ENCODE data around the gene MBOAT2. TPM values are rescaled to one million over a fixed set of nuclear protein-coding genes. Genes with fewer than 3 reads are reported as not detected.

MBOAT2 gene
- total and polyA plus RNA-seq, 2 experiments from 2014 or later = 87.4 to 103 TPM

- Histone ChIP-seq H3K9me3 (ENCODE audit: low read depth) (no peaks in the 10 kb centered on the region), H3K9ac (no peak overlapping the region), H2AFZ (peak overlapping the region; percentile 29; the same call in 1 of the 2 replicates), H3K4me2 (ENCODE audit: unreplicated experiment) (no peak overlapping the region), H3K9me2 (ENCODE audit: insufficient read depth) (no peaks in the 10 kb centered on the region), H3K27ac (no peak overlapping the region), H3K27me3 (replicated peaks; ENCODE audit: insufficient read depth) (no peaks in the 10 kb centered on the region), H3K79me2 (ENCODE audit: insufficient read depth) (no peaks in the 10 kb centered on the region), H3K4me1 (ENCODE audit: insufficient read depth) (peaks cover 11% of the 10 kb centered on the region), H3K4me3 (no peak overlapping the region), H3F3A (ENCODE audit: insufficient read depth) (peaks cover 7% of the 10 kb centered on the region; the same call in 1 of the 2 replicates), H3K36me3 (ENCODE audit: low read depth) (no peaks in the 10 kb centered on the region), H4K20me1 (ENCODE audit: insufficient read depth) (no peaks in the 10 kb centered on the region)
- 69 to 78% methylated on average over 3 of the region's 3 CpGs for WGBS, 2 experiments (ENCODE audit: low coverage in 1 of 2, low lambda C conversion rate in 2 of 2, missing lambda C conversion rate in 2 of 2)
- TF ChIP-seq EZH2 (IDR thresholded peaks at IDR 0.05; ENCODE audit: insufficient read depth, poor library complexity, severe bottlenecking) (no peak), EZH2phosphoT487 (IDR thresholded peaks at IDR 0.05; ENCODE audit: insufficient read depth, low read depth) (no peak)
- no peak for DNase-seq
- in situ Hi-C loops (cut with MboI) = no loop called here
Observed at GRCh38 chr2:9032536-9033255, 29.2 kb upstream of the MBOAT2 start.

- no peaks in the 10 kb centered on the region for H3K36me3 ChIP-seq (ENCODE audit: low read depth)
- in situ Hi-C loops (cut with MboI) = no loop called here
- H3K4me3 ChIP-seq = no peak overlapping the region
- TF ChIP-seq EZH2phosphoT487 (IDR thresholded peaks at IDR 0.05; ENCODE audit: insufficient read depth, low read depth) = no peak
- no peak for TF ChIP-seq EZH2 (IDR thresholded peaks at IDR 0.05; ENCODE audit: insufficient read depth, poor library complexity, severe bottlenecking)
- H3K4me2 ChIP-seq (ENCODE audit: unreplicated experiment) = no peak overlapping the region
- H3K9me2 ChIP-seq (ENCODE audit: insufficient read depth) = no peaks in the 10 kb centered on the region
- no peak overlapping the region for H3K9ac ChIP-seq
- no peak overlapping the region for H3K27ac ChIP-seq
- DNase-seq = no peak
- H3K79me2 ChIP-seq (ENCODE audit: insufficient read depth) = no peaks in the 10 kb centered on the region
- peaks cover 7% of the 10 kb centered on the region; the same call in 1 of the 2 replicates for H3F3A ChIP-seq (ENCODE audit: insufficient read depth)
- H4K20me1 ChIP-seq (ENCODE audit: insufficient read depth) = no peaks in the 10 kb centered on the region
- WGBS, 2 experiments (ENCODE audit: low coverage in 1 of 2, low lambda C conversion rate in 2 of 2, missing lambda C conversion rate in 2 of 2) = 84 to 87% methylated on average over 6 of the region's 6 CpGs
- no peak overlapping the region for H2AFZ ChIP-seq
- H3K4me1 ChIP-seq (ENCODE audit: insufficient read depth) = peaks cover 11% of the 10 kb centered on the region
- H3K27me3 ChIP-seq (replicated peaks; ENCODE audit: insufficient read depth) = no peaks in the 10 kb centered on the region
- H3K9me3 ChIP-seq (ENCODE audit: low read depth) = no peaks in the 10 kb centered on the region
Observed at GRCh38 chr2:9032121-9032520, 28.6 kb upstream of the MBOAT2 start.

GRCh38 chr2:9031246-9031645 is 27.8 kb upstream of the MBOAT2 start:
- no peaks in the 10 kb centered on the region for H3K27me3 ChIP-seq (replicated peaks; ENCODE audit: insufficient read depth)
- H3K27ac ChIP-seq = no peak overlapping the region
- H3K4me2 ChIP-seq (ENCODE audit: unreplicated experiment) = peak overlapping the region; percentile 32
- H3K4me3 ChIP-seq = no peak overlapping the region
- no peaks in the 10 kb centered on the region for H3K9me2 ChIP-seq (ENCODE audit: insufficient read depth)
- peak; percentile 21 for DNase-seq
- H3K79me2 ChIP-seq (ENCODE audit: insufficient read depth) = no peaks in the 10 kb centered on the region
- H3K9ac ChIP-seq = no peak overlapping the region
- peaks cover 7% of the 10 kb centered on the region; the same call in 1 of the 2 replicates for H3F3A ChIP-seq (ENCODE audit: insufficient read depth)
- no peaks in the 10 kb centered on the region for H4K20me1 ChIP-seq (ENCODE audit: insufficient read depth)
- H2AFZ ChIP-seq = no peak overlapping the region
- in situ Hi-C loops (cut with MboI) = no loop called here
- H3K9me3 ChIP-seq (ENCODE audit: low read depth) = no peaks in the 10 kb centered on the region
- H3K36me3 ChIP-seq (ENCODE audit: low read depth) = no peaks in the 10 kb centered on the region
- no peak for TF ChIP-seq EZH2phosphoT487 (IDR thresholded peaks at IDR 0.05; ENCODE audit: insufficient read depth, low read depth)
- TF ChIP-seq EZH2 (IDR thresholded peaks at IDR 0.05; ENCODE audit: insufficient read depth, poor library complexity, severe bottlenecking) = no peak
- peaks cover 11% of the 10 kb centered on the region for H3K4me1 ChIP-seq (ENCODE audit: insufficient read depth)

GRCh38 chr2:9030841-9031240 is 27.4 kb upstream of the MBOAT2 start:
- no peaks in the 10 kb centered on the region for H3K79me2 ChIP-seq (ENCODE audit: insufficient read depth)
- WGBS, 2 experiments (ENCODE audit: low coverage in 1 of 2, low lambda C conversion rate in 2 of 2, missing lambda C conversion rate in 2 of 2) = 25 to 36% methylated on average over 4 of the region's 4 CpGs
- H3K4me1 ChIP-seq (ENCODE audit: insufficient read depth) = peaks cover 11% of the 10 kb centered on the region
- no peak overlapping the region for H3K9ac ChIP-seq
- no peaks in the 10 kb centered on the region for H3K9me2 ChIP-seq (ENCODE audit: insufficient read depth)
- H3K9me3 ChIP-seq (ENCODE audit: low read depth) = no peaks in the 10 kb centered on the region
- no peak overlapping the region for H3K4me3 ChIP-seq
- no peaks in the 10 kb centered on the region for H4K20me1 ChIP-seq (ENCODE audit: insufficient read depth)
- peaks cover 7% of the 10 kb centered on the region; the same call in 1 of the 2 replicates for H3F3A ChIP-seq (ENCODE audit: insufficient read depth)
- H3K36me3 ChIP-seq (ENCODE audit: low read depth) = no peaks in the 10 kb centered on the region
- peak overlapping the region; percentile 32 for H3K4me2 ChIP-seq (ENCODE audit: unreplicated experiment)
- peak; percentile 43 for DNase-seq
- in situ Hi-C loops (cut with MboI) = no loop called here
- no peaks in the 10 kb centered on the region for H3K27me3 ChIP-seq (replicated peaks; ENCODE audit: insufficient read depth)
- H3K27ac ChIP-seq = no peak overlapping the region
- H2AFZ ChIP-seq = no peak overlapping the region
- TF ChIP-seq EZH2 (IDR thresholded peaks at IDR 0.05; ENCODE audit: insufficient read depth, poor library complexity, severe bottlenecking) (no peak), EZH2phosphoT487 (IDR thresholded peaks at IDR 0.05; ENCODE audit: insufficient read depth, low read depth) (no peak)
